Measurements from ENCODE around the gene WSB1. TPM values are rescaled to one million over a fixed set of nuclear protein-coding genes. Genes with fewer than 3 reads are reported as not detected.

Gene WSB1
- total and polyA plus RNA-seq, 9 of the 15 experiments (the other 6 are each of a cell fraction or from before 2014, with no cell fraction given) = 22.8 to 229 (median 81.1) TPM

DNA sequence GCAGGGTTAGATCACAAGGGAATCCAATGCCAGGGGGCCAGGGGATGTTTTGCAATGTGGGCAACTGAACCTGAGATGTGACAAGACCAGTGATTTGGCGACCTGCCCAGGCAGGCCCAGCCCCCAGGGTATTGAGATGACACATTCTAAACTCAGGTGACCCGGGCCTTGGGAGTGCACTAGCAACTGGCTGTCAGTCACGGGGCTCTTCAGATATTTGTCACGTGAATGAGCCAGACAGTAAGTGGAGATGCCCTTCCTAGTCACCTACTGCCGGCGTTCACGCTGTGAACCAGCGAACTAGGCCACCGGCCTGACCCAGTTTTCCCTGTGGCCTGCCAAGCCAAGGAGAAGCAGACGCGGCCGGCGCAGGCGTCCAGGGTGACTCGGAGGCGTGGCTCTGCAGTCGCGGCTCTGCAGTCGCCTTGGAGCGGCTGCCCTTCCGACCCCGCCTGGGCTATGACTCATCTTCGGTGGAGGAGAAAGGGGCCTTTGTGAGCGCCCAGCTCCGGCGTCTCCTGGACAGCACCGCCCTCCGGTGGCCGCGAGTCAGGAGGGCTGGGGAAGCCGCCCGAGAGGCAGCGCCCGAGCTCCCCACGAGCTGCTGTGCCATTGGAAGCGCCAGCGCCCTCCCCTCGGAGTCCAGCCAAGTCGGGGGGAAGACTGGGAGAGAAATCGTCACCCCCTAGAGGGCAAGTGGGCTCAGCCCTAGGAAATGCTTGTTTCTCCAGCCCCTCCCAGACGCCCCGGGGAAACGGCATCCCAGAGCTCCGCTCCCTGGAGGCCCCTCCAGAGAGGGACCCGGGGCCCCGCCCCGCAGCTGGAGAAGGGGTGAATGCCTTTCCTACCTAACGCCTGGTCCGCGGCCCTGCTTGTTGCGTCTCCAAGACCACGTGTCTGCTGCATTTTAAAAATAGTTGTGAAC is 38.8 kb downstream of the WSB1 start (continued):
- TF ChIP-seq POLR2G (IDR thresholded peaks at IDR 0.05; ENCODE audit: low read depth, low read length) = peak; percentile 83
- peak; percentile 82 for TF ChIP-seq SMARCE1 (IDR thresholded peaks at IDR 0.05)
- TF ChIP-seq, protein P1, sequence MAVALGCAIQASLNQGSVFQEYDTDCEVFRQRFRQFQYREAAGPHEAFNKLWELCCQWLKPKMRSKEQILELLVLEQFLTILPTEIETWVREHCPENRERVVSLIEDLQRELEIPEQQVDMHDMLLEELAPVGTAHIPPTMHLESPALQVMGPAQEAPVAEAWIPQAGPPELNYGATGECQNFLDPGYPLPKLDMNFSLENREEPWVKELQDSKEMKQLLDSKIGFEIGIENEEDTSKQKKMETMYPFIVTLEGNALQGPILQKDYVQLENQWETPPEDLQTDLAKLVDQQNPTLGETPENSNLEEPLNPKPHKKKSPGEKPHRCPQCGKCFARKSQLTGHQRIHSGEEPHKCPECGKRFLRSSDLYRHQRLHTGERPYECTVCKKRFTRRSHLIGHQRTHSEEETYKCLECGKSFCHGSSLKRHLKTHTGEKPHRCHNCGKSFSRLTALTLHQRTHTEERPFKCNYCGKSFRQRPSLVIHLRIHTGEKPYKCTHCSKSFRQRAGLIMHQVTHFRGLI (CRISPR knock-in tag; IDR thresholded peaks at IDR 0.05) = peak; percentile 78; the same call in 1 of the 2 replicates
- TF ChIP-seq ZFP36 (IDR thresholded peaks at IDR 0.05; ENCODE audit: low read depth, low read length, partially characterized antibody) = no peak
- no peak for TF ChIP-seq ZKSCAN8 (CRISPR knock-in tag; IDR thresholded peaks at IDR 0.05)
- TF ChIP-seq, protein P2, sequence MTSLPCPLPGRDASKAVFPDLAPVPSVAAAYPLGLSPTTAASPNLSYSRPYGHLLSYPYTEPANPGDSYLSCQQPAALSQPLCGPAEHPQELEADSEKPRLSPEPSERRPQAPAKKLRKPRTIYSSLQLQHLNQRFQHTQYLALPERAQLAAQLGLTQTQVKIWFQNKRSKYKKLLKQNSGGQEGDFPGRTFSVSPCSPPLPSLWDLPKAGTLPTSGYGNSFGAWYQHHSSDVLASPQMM (CRISPR knock-in tag; IDR thresholded peaks at IDR 0.05) = no peak
- TF ChIP-seq ZNF444 (CRISPR knock-in tag; IDR thresholded peaks at IDR 0.05) = no peak
- TF ChIP-seq FOXJ3 (CRISPR knock-in tag; IDR thresholded peaks at IDR 0.05) = no peak
- TF ChIP-seq HDAC3 (IDR thresholded peaks at IDR 0.05; ENCODE audit: borderline replicate concordance, partially characterized antibody) = no peak
- TF ChIP-seq SAP30 (IDR thresholded peaks at IDR 0.05; ENCODE audit: borderline replicate concordance, insufficient read depth, low read depth, low read length, poor library complexity, severe bottlenecking) = peak; percentile 24
- TF ChIP-seq, protein P3, sequence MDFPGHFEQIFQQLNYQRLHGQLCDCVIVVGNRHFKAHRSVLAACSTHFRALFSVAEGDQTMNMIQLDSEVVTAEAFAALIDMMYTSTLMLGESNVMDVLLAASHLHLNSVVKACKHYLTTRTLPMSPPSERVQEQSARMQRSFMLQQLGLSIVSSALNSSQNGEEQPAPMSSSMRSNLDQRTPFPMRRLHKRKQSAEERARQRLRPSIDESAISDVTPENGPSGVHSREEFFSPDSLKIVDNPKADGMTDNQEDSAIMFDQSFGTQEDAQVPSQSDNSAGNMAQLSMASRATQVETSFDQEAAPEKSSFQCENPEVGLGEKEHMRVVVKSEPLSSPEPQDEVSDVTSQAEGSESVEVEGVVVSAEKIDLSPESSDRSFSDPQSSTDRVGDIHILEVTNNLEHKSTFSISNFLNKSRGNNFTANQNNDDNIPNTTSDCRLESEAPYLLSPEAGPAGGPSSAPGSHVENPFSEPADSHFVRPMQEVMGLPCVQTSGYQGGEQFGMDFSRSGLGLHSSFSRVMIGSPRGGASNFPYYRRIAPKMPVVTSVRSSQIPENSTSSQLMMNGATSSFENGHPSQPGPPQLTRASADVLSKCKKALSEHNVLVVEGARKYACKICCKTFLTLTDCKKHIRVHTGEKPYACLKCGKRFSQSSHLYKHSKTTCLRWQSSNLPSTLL (IDR thresholded peaks at IDR 0.05) = no peak
- TF ChIP-seq, protein P4, sequence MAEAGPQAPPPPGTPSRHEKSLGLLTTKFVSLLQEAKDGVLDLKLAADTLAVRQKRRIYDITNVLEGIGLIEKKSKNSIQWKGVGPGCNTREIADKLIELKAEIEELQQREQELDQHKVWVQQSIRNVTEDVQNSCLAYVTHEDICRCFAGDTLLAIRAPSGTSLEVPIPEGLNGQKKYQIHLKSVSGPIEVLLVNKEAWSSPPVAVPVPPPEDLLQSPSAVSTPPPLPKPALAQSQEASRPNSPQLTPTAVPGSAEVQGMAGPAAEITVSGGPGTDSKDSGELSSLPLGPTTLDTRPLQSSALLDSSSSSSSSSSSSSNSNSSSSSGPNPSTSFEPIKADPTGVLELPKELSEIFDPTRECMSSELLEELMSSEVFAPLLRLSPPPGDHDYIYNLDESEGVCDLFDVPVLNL (CRISPR knock-in tag; IDR thresholded peaks at IDR 0.05; ENCODE audit: low read depth) = no peak
- no peak for TF ChIP-seq ZNF217 (CRISPR knock-in tag; IDR thresholded peaks at IDR 0.05)
- TF ChIP-seq GTF2E2 (tag; IDR thresholded peaks at IDR 0.05) = no peak
- TF ChIP-seq, protein P5, sequence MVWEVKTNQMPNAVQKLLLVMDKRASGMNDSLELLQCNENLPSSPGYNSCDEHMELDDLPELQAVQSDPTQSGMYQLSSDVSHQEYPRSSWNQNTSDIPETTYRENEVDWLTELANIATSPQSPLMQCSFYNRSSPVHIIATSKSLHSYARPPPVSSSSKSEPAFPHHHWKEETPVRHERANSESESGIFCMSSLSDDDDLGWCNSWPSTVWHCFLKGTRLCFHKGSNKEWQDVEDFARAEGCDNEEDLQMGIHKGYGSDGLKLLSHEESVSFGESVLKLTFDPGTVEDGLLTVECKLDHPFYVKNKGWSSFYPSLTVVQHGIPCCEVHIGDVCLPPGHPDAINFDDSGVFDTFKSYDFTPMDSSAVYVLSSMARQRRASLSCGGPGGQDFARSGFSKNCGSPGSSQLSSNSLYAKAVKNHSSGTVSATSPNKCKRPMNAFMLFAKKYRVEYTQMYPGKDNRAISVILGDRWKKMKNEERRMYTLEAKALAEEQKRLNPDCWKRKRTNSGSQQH (CRISPR knock-in tag; IDR thresholded peaks at IDR 0.05) = no peak
- TF ChIP-seq ZBTB43 (CRISPR knock-in tag; IDR thresholded peaks at IDR 0.05) = no peak
- TF ChIP-seq RAD21 (CRISPR knock-in tag; conservative IDR thresholded peaks at IDR 0.05 in 1 of 2, IDR thresholded peaks at IDR 0.05 in 1 of 2) = peak; percentile 98 to 99
- no peak; the same call in 1 of the 2 replicates for TF ChIP-seq HSF4 (CRISPR knock-in tag; IDR thresholded peaks at IDR 0.05; ENCODE audit: borderline replicate concordance)
